Right lobe of liver (tissue), 4 donors: ENCODE results near the gene ABCG4.

Source experiments
- CTCF ChIP-seq, 4 donors: fragments of 200-600 bp in 3 of 4; fragments of 450-650 bp in 1 of 4; IDR thresholded peaks; one replicate each; pipeline versions ENCODE4 v1.5.1 to v1.8.0; 2016 to 2022; ENCODE audit warnings: antibody characterized with exemption in 4 of 4, mild to moderate bottlenecking in 2 of 4
- POLR2A ChIP-seq: fragments of 450-650 bp; IDR thresholded peaks from one replicate; pipeline ENCODE4 v1.6.1; 2017; ENCODE audit warnings: antibody characterized with exemption, mild to moderate bottlenecking
- donor health status: DM: no; HTN: no; CAD: no.
- donor health status: DM: no; HTN: no; CAD: no.
- donor health status: DM: no; HTN: yes; CAD: no.

- no peak for TF ChIP-seq CTCF (IDR thresholded peaks at IDR 0.05)
- TF ChIP-seq POLR2A, result no peak
These were observed 23.0 kb upstream of the ABCG4 start for GRCh38 chr11:119125821-119126220.
